Glomerular endothelial cell (primary cell): ENCODE results near the gene SMPD4. TPM values are rescaled to one million over a fixed set of nuclear protein-coding genes. Genes with fewer than 3 reads are reported as not detected.
"Not testable (repeated sequence)": the region's sequence is repeated elsewhere in the genome, so short reads cannot be mapped to it uniquely, and the experiment has no call there.

Experiments
- DNase-seq: peaks from one replicate; pipeline ENCODE4 v3.0.0-alpha.2; 2011; ENCODE audit warnings: low read depth, low spot score; ENCODE audit errors: extremely low read depth
- total RNA-seq: library from RNA; depleted of rRNA; stranded (reverse); fragments of >200 nt; gene quantifications from 2 replicates; pipeline ENCODE4 v1.2.3, GENCODE V29; 2015

SMPD4 gene
- total RNA-seq, 1 donor from 2014 or later = 64.9 TPM

DNA sequence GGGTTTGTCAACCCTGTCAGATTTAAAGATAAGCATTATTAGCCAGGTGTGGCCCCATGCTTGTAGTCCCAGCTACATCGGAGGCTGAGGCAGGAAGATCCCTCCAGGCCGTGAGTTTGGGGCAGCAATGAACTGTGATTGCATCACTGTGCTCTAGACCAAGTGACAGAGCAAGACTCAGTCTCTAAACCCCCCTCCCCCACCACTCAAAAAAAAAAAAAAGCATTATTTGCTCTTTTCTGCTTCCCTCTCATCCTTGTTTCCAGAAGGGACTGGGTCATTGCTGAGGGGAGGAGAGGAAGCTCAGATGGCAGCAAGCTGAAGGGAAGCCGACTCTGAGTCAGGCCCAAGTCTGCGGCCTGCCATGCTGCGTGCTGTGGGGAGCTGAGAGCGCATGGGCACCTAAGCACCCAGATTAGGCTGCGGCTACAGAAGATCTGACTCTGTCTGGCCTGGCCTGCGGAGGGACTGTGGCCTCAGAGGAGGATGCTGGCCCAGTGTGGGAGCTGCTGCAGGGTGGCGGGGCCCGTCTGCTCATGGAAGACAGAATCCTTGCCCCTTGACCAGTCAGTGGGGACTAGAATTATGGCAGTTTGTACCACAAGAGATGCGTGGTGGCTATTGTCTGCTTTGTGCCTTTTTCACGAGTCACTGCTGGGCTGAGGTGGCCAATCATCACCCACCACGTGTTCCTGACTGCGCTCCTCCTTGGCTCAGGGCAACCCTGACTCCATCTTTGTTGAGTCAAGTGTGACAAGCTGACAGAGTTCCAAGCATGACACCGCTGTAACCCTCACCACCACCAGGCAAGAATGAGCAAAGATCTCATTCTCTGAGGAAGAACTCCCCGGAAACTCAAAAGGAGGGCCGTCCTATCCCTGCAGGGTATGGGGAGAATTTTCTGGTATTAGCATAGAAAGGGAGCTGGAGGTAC is 6.7 kb upstream of the SMPD4 start:
- DNase-seq = not testable (repeated sequence)

GRCh38 chr2:130187268-130187667 is 5.9 kb upstream of the SMPD4 start:
- DNase-seq = no peak

DNA sequence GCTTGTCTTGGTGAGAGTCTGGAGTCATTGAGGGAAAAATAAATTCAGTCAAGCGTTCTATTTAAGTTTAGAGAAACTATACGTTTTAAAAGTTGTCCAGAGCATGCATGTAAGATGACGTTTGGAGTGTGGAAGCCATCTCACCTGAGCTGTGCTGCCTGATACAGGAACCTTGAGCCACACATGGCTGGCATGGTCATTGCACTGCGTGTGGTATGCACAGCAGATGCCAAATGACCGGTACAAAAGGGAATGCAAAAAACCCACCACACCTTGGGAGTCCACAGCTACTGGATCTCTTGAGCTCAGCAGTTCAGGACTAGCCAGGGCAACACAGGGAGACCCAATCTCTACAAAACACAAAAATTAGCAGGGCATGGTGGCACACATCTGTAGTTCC is 5.0 kb upstream of the SMPD4 start:
- DNase-seq = no peak

- no peak for DNase-seq
Observed at GRCh38 chr2:130185896-130186295, 4.5 kb upstream of the SMPD4 start.

- no peak for DNase-seq
Observed at GRCh38 chr2:130185436-130185835, 4.0 kb upstream of the SMPD4 start.

GRCh38 chr2:130183512-130184373 is 2.3 kb upstream of the SMPD4 start:
- no peak for DNase-seq

GRCh38 chr2:130182826-130183511 is 1.6 kb upstream of the SMPD4 start:
- not testable (repeated sequence) for DNase-seq

- not testable (repeated sequence) for DNase-seq
Observed at GRCh38 chr2:130181880-130182682, 679 bp upstream of the SMPD4 start, which contains the start of gene MZT2B. Gene MZT2B (plus strand): TSS chr2:130182262. CDS start chr2:130182283, 21 bp downstream.

DNA sequence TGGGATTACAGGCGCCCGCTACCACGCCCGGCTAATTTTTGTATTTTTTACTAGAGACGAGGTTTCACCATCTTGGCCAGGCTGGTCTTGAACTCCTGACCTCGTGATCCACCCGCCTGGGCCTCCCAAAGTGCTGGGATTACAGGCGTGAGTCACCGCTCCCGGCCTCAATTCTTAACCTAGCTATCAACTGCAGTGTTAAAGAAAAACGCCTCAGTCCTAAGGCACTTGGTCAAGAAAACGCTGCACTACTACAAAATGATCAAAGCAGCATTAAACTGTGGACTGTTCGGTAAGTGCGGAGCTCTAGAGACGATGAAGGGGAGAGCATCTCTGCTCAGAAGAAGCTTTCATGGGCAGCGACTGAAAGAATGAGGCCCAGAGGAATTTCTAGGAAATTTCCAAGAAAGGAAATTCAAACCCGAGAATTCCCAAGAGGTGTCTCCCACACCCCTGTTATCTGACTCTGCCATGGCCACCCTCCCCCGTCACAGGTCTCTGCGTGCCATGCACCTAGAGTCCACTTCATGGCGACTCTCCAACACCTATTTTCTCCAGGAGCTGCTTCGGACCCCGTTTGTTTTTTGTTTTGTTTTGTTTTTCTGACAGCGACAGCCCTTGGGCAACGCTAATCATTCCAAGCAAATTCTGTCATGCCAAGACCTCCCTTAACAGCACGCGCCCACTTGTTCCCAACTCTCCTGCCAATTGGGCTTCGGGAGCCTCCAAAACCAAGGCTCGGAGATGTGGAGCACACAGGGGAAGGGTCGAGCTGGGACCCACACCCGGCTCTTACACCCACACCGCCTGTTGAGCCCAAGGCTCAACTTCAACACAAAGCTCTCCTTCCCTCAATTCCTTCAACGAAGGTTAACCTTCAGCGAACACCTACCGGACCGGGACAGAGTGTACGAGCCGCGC is 738 bp downstream of the SMPD4 start:
- not testable (repeated sequence) for DNase-seq

DNA sequence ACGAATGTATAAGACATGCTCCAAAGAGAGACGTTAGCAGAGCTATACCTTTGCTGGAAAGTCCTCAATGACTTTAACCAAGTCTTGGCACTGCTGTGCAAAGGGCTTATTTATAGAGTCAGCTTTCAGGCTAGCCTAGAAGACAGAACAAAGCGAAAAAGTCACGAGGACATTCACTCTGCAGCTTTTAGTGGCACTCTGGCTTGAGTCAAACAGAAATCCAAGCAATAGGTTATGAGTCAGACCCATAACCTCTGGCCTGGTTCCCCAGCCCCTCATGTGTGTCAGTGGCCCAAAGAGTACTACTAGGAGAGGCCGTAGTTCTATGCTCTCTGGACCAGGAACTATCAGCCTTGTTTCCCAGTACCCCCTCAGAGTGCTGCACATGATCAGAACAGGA is 6.5 kb downstream of the SMPD4 start:
- DNase-seq = not testable (repeated sequence)

- no peak for DNase-seq
Observed at GRCh38 chr2:130169896-130170295, 11.5 kb downstream of the SMPD4 start.

- DNase-seq = not testable (repeated sequence)
Observed at GRCh38 chr2:130169163-130169562, 12.2 kb downstream of the SMPD4 start.

GRCh38 chr2:130166611-130167010 is 14.8 kb downstream of the SMPD4 start:
- not testable (repeated sequence) for DNase-seq

DNA sequence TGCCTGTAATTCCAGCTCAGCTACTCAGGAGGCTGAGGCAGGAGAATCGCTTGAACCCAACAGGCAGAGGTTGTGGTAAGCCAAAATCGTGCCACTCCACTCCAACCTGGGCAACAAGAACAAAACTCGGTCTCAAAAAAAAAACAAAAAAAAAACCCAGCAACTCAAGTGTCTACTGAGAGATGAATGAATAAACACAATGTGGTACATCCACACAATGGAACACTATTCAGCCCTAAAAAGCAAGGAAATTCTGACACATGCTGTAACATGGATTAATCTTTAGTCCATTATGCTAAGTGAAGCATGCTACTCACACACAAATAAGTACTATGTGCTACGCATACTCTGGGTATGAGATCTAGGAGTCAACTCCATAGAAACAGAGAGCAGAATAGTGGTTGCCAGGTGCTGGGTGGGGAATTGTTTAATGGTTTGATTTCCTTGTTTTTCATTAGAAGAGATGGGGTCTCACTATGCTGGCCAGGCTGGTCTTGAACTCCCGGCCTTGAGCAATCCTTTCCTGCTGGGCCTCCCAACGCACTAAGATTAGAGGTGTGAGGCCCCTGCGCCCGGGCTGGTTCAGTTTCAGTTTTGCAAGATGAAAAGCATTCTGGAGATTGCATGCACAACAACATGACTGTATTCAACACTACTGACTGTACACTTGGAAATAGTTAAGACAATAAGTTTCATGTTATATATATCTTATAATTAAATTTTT is 15.9 kb downstream of the SMPD4 start:
- no peak for DNase-seq

DNA sequence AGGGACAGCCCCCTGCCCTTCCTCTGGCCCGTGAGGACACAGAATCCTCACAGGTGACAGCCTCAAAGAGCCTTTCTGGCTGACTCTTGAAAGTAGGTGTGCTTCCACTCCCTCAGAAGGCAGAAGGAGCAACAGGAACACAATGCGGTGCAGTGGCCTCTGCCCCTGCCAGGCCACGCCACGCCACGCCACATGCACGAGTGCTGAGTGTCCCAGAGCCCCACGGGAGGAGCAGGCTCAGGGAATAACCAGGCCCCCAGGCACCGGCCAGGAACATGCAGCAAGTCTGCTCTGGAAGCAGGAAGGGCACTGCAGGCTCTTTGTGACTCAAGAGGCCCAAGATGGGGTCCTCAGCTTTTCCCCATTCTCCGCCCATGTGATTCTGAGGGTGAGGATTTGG is 18.4 kb downstream of the SMPD4 start:
- DNase-seq = no peak

DNA sequence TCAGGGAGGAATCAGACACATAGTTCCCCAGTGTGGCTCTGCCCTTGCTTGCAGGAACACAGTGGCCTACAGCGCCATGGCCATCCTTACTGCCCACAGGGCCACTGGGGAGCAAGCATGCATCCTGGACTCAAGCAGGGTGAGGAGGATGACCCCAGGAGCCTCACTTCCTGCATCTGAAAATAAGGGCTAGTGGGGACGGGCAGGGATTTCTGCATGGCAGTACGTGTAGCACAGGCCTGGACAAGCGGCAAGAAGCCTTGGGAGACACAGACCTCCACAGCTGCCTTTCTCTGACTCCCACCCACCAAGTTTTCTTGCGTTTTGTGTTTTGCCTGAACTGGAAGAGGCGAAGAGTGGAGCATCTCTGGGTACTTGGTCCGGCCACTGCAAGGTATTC is 18.9 kb downstream of the SMPD4 start:
- not testable (repeated sequence) for DNase-seq

GRCh38 chr2:130160838-130161705 is 20.3 kb downstream of the SMPD4 start:
- DNase-seq = not testable (repeated sequence)
